GM23248 (cell line): ENCODE results near the gene YWHAB. TPM values are rescaled to one million over a fixed set of nuclear protein-coding genes. Genes with fewer than 3 reads are reported as not detected.

Source experiments
- DNase-seq: peaks from one replicate; pipeline ENCODE4 v3.0.0-alpha.2; 2015
- H2AFZ ChIP-seq: fragments of 200-600 bp; sonication (generic); 2 replicates; pipeline ENCODE4 v1.6.1; 2016; ENCODE audit warnings: antibody characterized with exemption
- H3F3A ChIP-seq: fragments of 200-600 bp; sonication (generic); 2 replicates; pipeline ENCODE4 v1.6.1; 2016; ENCODE audit warnings: mild to moderate bottlenecking, antibody characterized with exemption, mixed run types; ENCODE audit not compliant: insufficient read depth
- H3K27ac ChIP-seq: fragments of 200-600 bp; sonication (generic); 2 replicates; pipeline ENCODE4 v1.5.1; 2016; ENCODE audit warnings: mild to moderate bottlenecking
- H3K27me3 ChIP-seq: fragments of 200-600 bp; sonication (generic); replicated peaks from 2 replicates; pipeline ENCODE4 v1.6.1; 2016; ENCODE audit warnings: mild to moderate bottlenecking; ENCODE audit not compliant: insufficient read depth
- H3K36me3 ChIP-seq: fragments of 200-600 bp; sonication (generic); 2 replicates; pipeline ENCODE4 v1.6.1; 2016; ENCODE audit warnings: low read depth, mild to moderate bottlenecking
- H3K4me1 ChIP-seq: fragments of 200-600 bp; sonication (generic); 2 replicates; pipeline ENCODE4 v1.6.1; 2016; ENCODE audit warnings: mild to moderate bottlenecking; ENCODE audit not compliant: insufficient read depth
- H3K4me2 ChIP-seq: fragments of 200-600 bp; sonication (generic); one replicate; pipeline ENCODE4 v1.6.1; 2016; ENCODE audit warnings: mild to moderate bottlenecking; ENCODE audit not compliant: unreplicated experiment
- H3K4me3 ChIP-seq: fragments of 200-600 bp; sonication (generic); 2 replicates; pipeline ENCODE4 v1.5.1; 2016; ENCODE audit warnings: mild to moderate bottlenecking
- H3K79me2 ChIP-seq: fragments of 200-600 bp; sonication (generic); 2 replicates; pipeline ENCODE4 v1.6.1; 2016; ENCODE audit warnings: mild to moderate bottlenecking; ENCODE audit not compliant: insufficient read depth
- H3K9ac ChIP-seq: fragments of 200-600 bp; sonication (generic); 2 replicates; pipeline ENCODE4 v1.6.1; 2016; ENCODE audit warnings: mild to moderate bottlenecking
- H3K9me2 ChIP-seq: fragments of 200-600 bp; sonication (generic); 2 replicates; pipeline ENCODE4 v1.6.1; 2016; ENCODE audit warnings: mixed run types, mild to moderate bottlenecking, moderate library complexity; ENCODE audit not compliant: insufficient read depth
- H3K9me3 ChIP-seq: fragments of 200-600 bp; sonication (generic); one replicate; pipeline ENCODE4 v1.6.1; 2017; ENCODE audit warnings: low read depth
- H4K20me1 ChIP-seq: fragments of 200-600 bp; sonication (generic); 2 replicates; pipeline ENCODE4 v1.6.0; 2016; ENCODE audit not compliant: insufficient read depth
- EZH2 ChIP-seq: fragments of 200-600 bp; sonication (generic); IDR thresholded peaks from 2 replicates; pipeline ENCODE4 v1.6.1; 2018; ENCODE audit warnings: antibody characterized with exemption, mild to moderate bottlenecking; ENCODE audit not compliant: insufficient read depth, poor library complexity, severe bottlenecking
- EZH2phosphoT487 ChIP-seq: fragments of 200-600 bp; sonication (generic); IDR thresholded peaks from 2 replicates; pipeline ENCODE4 v1.6.1; 2018; ENCODE audit warnings: antibody characterized with exemption, moderate library complexity, mild to moderate bottlenecking, low read depth; ENCODE audit not compliant: insufficient read depth
- WGBS, 2 experiments: methylation state at CpG; one replicate each; pipeline ENCODE4 v1.1.6; 2015 to 2017; ENCODE audit warnings: low lambda C conversion rate in 2 of 2, low coverage in 1 of 2; ENCODE audit errors: missing lambda C conversion rate in 2 of 2; 5-methylcytosine and 5-hydroxymethylcytosine counted together
- in situ Hi-C: fragments of 300-500 bp; cut with MboI; formaldehyde crosslinking; loops from 2 replicates; pipeline ENCODE4 v1.15.0; 2020
- polyA plus RNA-seq: library from polyadenylated mRNA; unstranded; fragments of >200 nt; fragmentation: Nextera tagmentation; extraction: Ambion mirVana; gene quantifications from 2 replicates; pipeline ENCODE4 v1.2.1, GENCODE V29; 2016
- total RNA-seq: library from RNA; depleted of rRNA; stranded (reverse); fragments of >200 nt; shearing (Covaris generic); gene quantifications from 2 replicates; pipeline ENCODE4 v1.2.3, GENCODE V29; 2014

Gene YWHAB
- total and polyA plus RNA-seq, 2 experiments from 2014 or later, result 116 to 425 TPM

- 34 to 50% methylated on average over 2 of the region's 2 CpGs for WGBS, 2 experiments
- peaks cover 55% of the 10 kb centered on the region for H3K36me3 ChIP-seq
- TF ChIP-seq EZH2 (no peak), EZH2phosphoT487 (no peak)
Observed at GRCh38 chr20:44948513-44948912, 63.0 kb downstream of the YWHAB start.

DNA sequence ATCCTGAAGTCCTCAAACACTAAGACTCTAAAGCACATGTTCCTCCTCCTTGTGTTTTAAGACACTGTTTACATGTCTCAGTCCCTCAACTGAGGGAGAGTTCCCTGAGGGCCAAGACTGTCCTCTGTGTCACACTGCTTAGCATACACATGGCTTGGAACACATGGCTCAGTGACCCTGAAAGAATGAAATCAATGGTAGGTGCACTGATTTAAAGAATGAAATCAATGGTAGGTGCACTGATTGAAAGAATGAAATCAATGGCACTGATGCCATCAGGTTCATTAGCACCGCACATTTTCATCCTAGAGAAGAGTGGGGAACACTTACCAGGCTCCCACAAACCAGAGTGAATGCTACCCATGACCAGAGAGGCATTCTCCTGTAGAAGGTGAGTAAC, 64.9 kb downstream of the YWHAB start:
- Histone ChIP-seq H3K4me2 (no peak overlapping the region), H4K20me1 (no peaks in the 10 kb centered on the region), H3K9ac (no peak overlapping the region), H3K36me3 (peaks cover 52% of the 10 kb centered on the region), H3K9me2 (no peaks in the 10 kb centered on the region), H3K27me3 (no peaks in the 10 kb centered on the region), H3K79me2 (peaks cover 36% of the 10 kb centered on the region), H3K4me3 (no peak overlapping the region), H2AFZ (no peak overlapping the region), H3K9me3 (no peaks in the 10 kb centered on the region), H3K27ac (no peak overlapping the region), H3K4me1 (no peaks in the 10 kb centered on the region), H3F3A (peaks cover 12% of the 10 kb centered on the region; the same call in 1 of the 2 replicates)
- TF ChIP-seq EZH2phosphoT487 (no peak), EZH2 (no peak)
- DNase-seq, result no peak
- 90 to 100% methylated on average over 1 of the region's 1 CpG for WGBS, 2 experiments
- in situ Hi-C loops, result no loop called here

More at GRCh38 chr20:44948513-44948912, 63.0 kb downstream of the YWHAB start:
- H3K27me3 ChIP-seq, result no peaks in the 10 kb centered on the region
- H3K4me3 ChIP-seq, result no peak overlapping the region
- no peak overlapping the region for H2AFZ ChIP-seq
- H3K27ac ChIP-seq, result no peak overlapping the region
- H3K9me3 ChIP-seq, result no peaks in the 10 kb centered on the region
- peaks cover 26% of the 10 kb centered on the region; the same call in 1 of the 2 replicates for H3F3A ChIP-seq
- no peak overlapping the region for H3K9ac ChIP-seq
- no peaks in the 10 kb centered on the region for H4K20me1 ChIP-seq
- H3K4me2 ChIP-seq, result no peak overlapping the region
- no peaks in the 10 kb centered on the region for H3K9me2 ChIP-seq
- DNase-seq, result no peak
- H3K4me1 ChIP-seq, result no peaks in the 10 kb centered on the region
- in situ Hi-C loops, result no loop called here
- peaks cover 18% of the 10 kb centered on the region for H3K79me2 ChIP-seq

DNA sequence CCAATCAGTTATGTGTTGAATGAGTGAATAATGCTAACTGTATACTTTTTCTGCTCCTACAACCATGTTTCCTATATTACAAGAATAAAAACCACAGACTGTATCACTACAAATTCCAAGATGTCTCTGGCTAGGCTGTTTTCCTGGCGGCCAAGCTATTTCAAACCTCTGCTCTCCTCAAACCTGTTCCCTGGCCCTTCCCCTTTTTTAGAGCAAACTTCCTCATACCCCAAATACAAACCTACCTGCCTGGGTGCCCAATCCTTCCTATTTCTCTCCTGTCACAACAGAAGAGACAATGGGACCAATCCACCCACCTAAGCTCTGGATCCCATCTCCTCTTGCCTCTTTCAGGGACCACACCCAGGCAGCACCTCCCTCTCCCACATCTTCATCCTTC, 67.2 kb downstream of the YWHAB start:
- Histone ChIP-seq H3F3A (peaks cover 11% of the 10 kb centered on the region; the same call in 1 of the 2 replicates), H3K9me3 (no peaks in the 10 kb centered on the region), H3K36me3 (peaks cover 41% of the 10 kb centered on the region), H4K20me1 (no peaks in the 10 kb centered on the region), H2AFZ (no peak overlapping the region), H3K27ac (no peak overlapping the region), H3K79me2 (peaks cover 59% of the 10 kb centered on the region), H3K4me2 (no peak overlapping the region), H3K4me1 (no peaks in the 10 kb centered on the region), H3K4me3 (no peak overlapping the region), H3K27me3 (no peaks in the 10 kb centered on the region), H3K9me2 (no peaks in the 10 kb centered on the region), H3K9ac (no peak overlapping the region)
- 77 to 93% methylated on average over 1 of the region's 1 CpG for WGBS, 2 experiments
- no peak for DNase-seq
- in situ Hi-C loops, result no loop called here
- TF ChIP-seq EZH2 (no peak), EZH2phosphoT487 (no peak)

DNA sequence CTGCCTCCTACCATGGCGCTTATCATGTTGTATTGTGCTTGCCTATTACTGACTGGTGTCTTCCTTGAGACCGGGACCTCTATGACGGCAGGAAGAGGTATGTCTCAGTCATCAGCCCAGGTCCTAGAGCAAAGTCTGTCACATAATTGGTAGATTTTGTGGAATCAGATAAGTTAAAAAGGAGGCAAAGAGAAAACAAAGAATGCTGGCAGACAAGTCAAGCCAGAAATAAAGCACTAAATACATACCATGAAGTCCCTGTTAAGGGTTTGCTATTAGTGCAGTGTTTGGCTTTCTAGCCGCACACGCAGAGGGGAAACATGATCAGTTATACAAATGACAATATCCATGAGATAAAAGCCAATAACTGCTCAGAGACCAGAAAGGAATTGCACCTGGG, 68.7 kb downstream of the YWHAB start:
- in situ Hi-C loops, result no loop called here
- Histone ChIP-seq H3K9me2 (no peaks in the 10 kb centered on the region), H3K9ac (no peak overlapping the region), H3F3A (peaks cover 22% of the 10 kb centered on the region), H3K4me3 (no peak overlapping the region), H2AFZ (no peak overlapping the region), H3K36me3 (peaks cover 41% of the 10 kb centered on the region), H3K27me3 (no peaks in the 10 kb centered on the region), H3K4me2 (no peak overlapping the region), H3K9me3 (no peaks in the 10 kb centered on the region), H3K79me2 (peaks cover 70% of the 10 kb centered on the region), H4K20me1 (peaks cover 8% of the 10 kb centered on the region), H3K4me1 (peaks cover 10% of the 10 kb centered on the region), H3K27ac (no peak overlapping the region)
- DNase-seq, result no peak
- 98 to 100% methylated on average over 5 of the region's 5 CpGs for WGBS, 2 experiments
- no peak for TF ChIP-seq EZH2phosphoT487
- TF ChIP-seq EZH2, result no peak

DNA sequence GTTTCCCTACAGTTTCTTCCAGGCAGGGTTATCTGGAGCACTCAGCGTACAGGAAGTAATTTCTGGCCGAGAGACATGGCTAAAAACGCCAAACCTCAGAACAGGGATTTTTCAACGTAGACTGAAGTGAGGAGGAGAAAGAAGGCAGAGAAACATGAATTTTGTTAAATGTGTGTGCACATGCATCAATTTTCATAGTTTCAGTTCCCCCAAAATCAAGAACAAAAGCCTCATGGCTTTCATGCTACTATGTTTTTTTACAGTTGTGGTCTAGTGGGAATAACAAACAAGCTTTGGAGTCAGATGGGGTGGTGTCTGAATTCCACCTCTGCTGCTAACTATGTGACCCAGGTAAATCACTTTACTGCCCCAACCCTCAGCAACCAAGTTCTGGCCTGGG, 69.8 kb downstream of the YWHAB start:
- Histone ChIP-seq H3K9me3 (no peaks in the 10 kb centered on the region), H3K4me2 (no peak overlapping the region), H3K4me3 (no peak overlapping the region), H3K27me3 (no peaks in the 10 kb centered on the region), H3K36me3 (peaks cover 35% of the 10 kb centered on the region), H2AFZ (no peak overlapping the region), H3K79me2 (peaks cover 76% of the 10 kb centered on the region), H3K9ac (no peak overlapping the region), H4K20me1 (peaks cover 8% of the 10 kb centered on the region), H3K27ac (no peak overlapping the region), H3F3A (peaks cover 24% of the 10 kb centered on the region), H3K4me1 (peaks cover 10% of the 10 kb centered on the region), H3K9me2 (no peaks in the 10 kb centered on the region)
- in situ Hi-C loops, result no loop called here
- no peak for DNase-seq
- TF ChIP-seq EZH2phosphoT487 (no peak), EZH2 (no peak)
- 96 to 98% methylated on average over 4 of the region's 4 CpGs for WGBS, 2 experiments
